HG02678 (cell line): ENCODE measurements around the gene LMNTD2.

Source experiments
- ATAC-seq: cut with Tn5 transposase; IDR thresholded peaks from one replicate; pipeline ENCODE4 v1.9.1; 2021; ENCODE audit warnings: mild to moderate bottlenecking, moderate library complexity; ENCODE audit not compliant: unreplicated experiment

LMNTD2 gene

GRCh38 chr11:560305-561147 lies at the start of gene LMNTD2, which contains the start of gene RASSF7:
TSS of gene LMNTD2 (minus strand) at chr11:560738. CDS start at chr11:560716, 22 bp downstream.
TSS of gene RASSF7 (plus strand) at chr11:560970. CDS start at chr11:561769, 799 bp downstream.
- peak; percentile 87 for ATAC-seq

- no peak for ATAC-seq
Measured at GRCh38 chr11:609341-609811, 48.8 kb upstream of the LMNTD2 start.

GRCh38 chr11:608791-609251 lies 48.3 kb upstream of the LMNTD2 start:
- ATAC-seq: no peak

- no peak for ATAC-seq
Measured at GRCh38 chr11:607971-608659, 47.6 kb upstream of the LMNTD2 start.

GRCh38 chr11:607020-607780 lies 46.7 kb upstream of the LMNTD2 start:
- no peak for ATAC-seq

- no peak for ATAC-seq
Measured at GRCh38 chr11:606245-606644, 45.7 kb upstream of the LMNTD2 start.

- ATAC-seq: no peak
Measured at GRCh38 chr11:605286-606129, 45.0 kb upstream of the LMNTD2 start.

- no peak for ATAC-seq
Measured at GRCh38 chr11:603154-603553, 42.6 kb upstream of the LMNTD2 start.

GRCh38 chr11:601573-602245 lies 41.2 kb upstream of the LMNTD2 start:
- no peak for ATAC-seq

GRCh38 chr11:598005-598680 lies 37.6 kb upstream of the LMNTD2 start:
- no peak for ATAC-seq

GRCh38 chr11:597166-597725 lies 36.7 kb upstream of the LMNTD2 start:
- ATAC-seq: no peak

GRCh38 chr11:596374-596773 lies 35.8 kb upstream of the LMNTD2 start:
- no peak for ATAC-seq

- no peak for ATAC-seq
Measured at GRCh38 chr11:595400-595799, 34.9 kb upstream of the LMNTD2 start.

- no peak for ATAC-seq
Measured at GRCh38 chr11:593347-593746, 32.8 kb upstream of the LMNTD2 start.

GRCh38 chr11:592918-593317 lies 32.4 kb upstream of the LMNTD2 start:
- ATAC-seq: no peak

- ATAC-seq: no peak
Measured at GRCh38 chr11:592501-592900, 32.0 kb upstream of the LMNTD2 start.

- no peak for ATAC-seq
Measured at GRCh38 chr11:590997-591396, 30.5 kb upstream of the LMNTD2 start.

GRCh38 chr11:589798-590197 lies 29.3 kb upstream of the LMNTD2 start:
- no peak for ATAC-seq

- no peak for ATAC-seq
Measured at GRCh38 chr11:587978-588380, 27.4 kb upstream of the LMNTD2 start.
